Measurements from ENCODE around the gene ELFN1.

Gene ELFN1

GRCh38 chr7:1632916-1633785, 36.9 kb upstream of the ELFN1 start:
- Mint-ChIP-seq H3K9me3 (peaks cover 31% of the 10 kb centered on the region), H3K36me3 (ENCODE audit: low read depth) (no peaks in the 10 kb centered on the region), H3K4me1 (no peaks in the 10 kb centered on the region), H3K27ac (peak overlapping the region in 1 of 3 experiments; percentile 44), H3K27me3 (ENCODE audit: low read depth) (peaks cover 10% of the 10 kb centered on the region), H3K4me3 (no peak overlapping the region)
- TF ChIP-seq CTCF (IDR thresholded peaks at IDR 0.05; ENCODE audit: unreplicated experiment in 3 of 3), result no peak

GRCh38 chr7:1635401-1635800, 34.7 kb upstream of the ELFN1 start:
- TF ChIP-seq CTCF (IDR thresholded peaks at IDR 0.05; ENCODE audit: unreplicated experiment in 3 of 3), result no peak

GRCh38 chr7:1637155-1637554, 32.9 kb upstream of the ELFN1 start:
- Mint-ChIP-seq H3K27me3 (ENCODE audit: low read depth) (peaks cover 7% of the 10 kb centered on the region), H3K4me3 (no peak overlapping the region), H3K9me3 (peaks cover 18% of the 10 kb centered on the region), H3K36me3 (ENCODE audit: low read depth) (no peaks in the 10 kb centered on the region), H3K27ac (peak overlapping the region in 1 of 3 experiments; percentile 37), H3K4me1 (no peaks in the 10 kb centered on the region)
- TF ChIP-seq CTCF (IDR thresholded peaks at IDR 0.05; ENCODE audit: unreplicated experiment in 3 of 3), result no peak

More at GRCh38 chr7:1635401-1635800, 34.7 kb upstream of the ELFN1 start:
- Mint-ChIP-seq H3K4me1 (no peaks in the 10 kb centered on the region), H3K4me3 (no peak overlapping the region), H3K9me3 (peaks cover 25% of the 10 kb centered on the region), H3K36me3 (ENCODE audit: low read depth) (no peaks in the 10 kb centered on the region), H3K27me3 (ENCODE audit: low read depth) (peaks cover 7% of the 10 kb centered on the region), H3K27ac (no peak overlapping the region)

GRCh38 chr7:1638215-1638661, 31.8 kb upstream of the ELFN1 start:
- TF ChIP-seq CTCF (IDR thresholded peaks at IDR 0.05; ENCODE audit: unreplicated experiment in 3 of 3), result no peak
- H3K27me3 Mint-ChIP-seq (ENCODE audit: low read depth), result peaks cover 9% of the 10 kb centered on the region

GRCh38 chr7:1639071-1639470, 31.0 kb upstream of the ELFN1 start:
- no peak overlapping the region for H3K27ac Mint-ChIP-seq
- H3K27me3 Mint-ChIP-seq (ENCODE audit: low read depth), result peaks cover 13% of the 10 kb centered on the region
- no peaks in the 10 kb centered on the region for H3K4me1 Mint-ChIP-seq
- peaks cover 13% of the 10 kb centered on the region for H3K9me3 Mint-ChIP-seq
- no peaks in the 10 kb centered on the region for H3K36me3 Mint-ChIP-seq (ENCODE audit: low read depth)
- no peak for TF ChIP-seq CTCF (IDR thresholded peaks at IDR 0.05; ENCODE audit: unreplicated experiment in 3 of 3)
- H3K4me3 Mint-ChIP-seq, result no peak overlapping the region

More at GRCh38 chr7:1638215-1638661, 31.8 kb upstream of the ELFN1 start:
- Mint-ChIP-seq H3K4me1 (no peaks in the 10 kb centered on the region), H3K4me3 (no peak overlapping the region), H3K9me3 (peaks cover 13% of the 10 kb centered on the region), H3K36me3 (ENCODE audit: low read depth) (no peaks in the 10 kb centered on the region), H3K27ac (peak overlapping the region in 2 of 3 experiments; percentile 65 to 78)

Measured in nephron (organoid).